ENCODE data around the gene EIF4G1.

Gene EIF4G1

GRCh38 chr3:184345317-184346144, 31.1 kb downstream of the EIF4G1 start:
- Histone ChIP-seq H3K4me2 (ENCODE audit: insufficient read depth, low read length, poor library complexity, severe bottlenecking) (no peak overlapping the region), H4K8ac (ENCODE audit: low read depth, low read length) (no peak overlapping the region), H3K23ac (ENCODE audit: low read depth, low read length, poor library complexity) (no peak overlapping the region), H3K9me3 (replicated peaks in 1 of 2; ENCODE audit: control insufficient read depth in 2 of 2, insufficient read depth in 1 of 2, low read depth in 1 of 2, low read length in 2 of 2) (no peaks in the 10 kb centered on the region), H3K79me1 (ENCODE audit: low read depth, low read length) (no peaks in the 10 kb centered on the region), H2AFZ (ENCODE audit: low read length) (no peak overlapping the region), H3K9ac (ENCODE audit: low read depth, low read length, poor library complexity) (no peak overlapping the region), H3K27ac (replicated peaks; ENCODE audit: low read length) (peak overlapping the region; percentile 66), H3K27me3 (ENCODE audit: control insufficient read depth in 3 of 3, insufficient read depth in 3 of 3, low read depth in 1 of 3, low read length in 3 of 3) (no peaks in the 10 kb centered on the region), H3K4me3 (ENCODE audit: low read length in 2 of 2) (no peak overlapping the region), H3K18ac (ENCODE audit: low read length) (peak overlapping the region; percentile 41), H3K36me3 (replicated peaks in 1 of 2; ENCODE audit: control insufficient read depth in 2 of 2, insufficient read depth in 2 of 2, low read length in 2 of 2) (peaks cover 36 to 65% of the 10 kb centered on the region in 2 donors), H3K4me1 (ENCODE audit: control insufficient read depth in 2 of 2, insufficient read depth in 1 of 2, low read depth in 1 of 2, low read length in 2 of 2) (peaks cover 7 to 9% of the 10 kb centered on the region in 2 donors), H2AK5ac (ENCODE audit: low read depth, low read length) (no peak overlapping the region), H2BK5ac (ENCODE audit: low read length) (no peak overlapping the region), H2BK12ac (ENCODE audit: low read length) (no peak overlapping the region), H4K91ac (ENCODE audit: low read depth, low read length, poor library complexity) (no peak overlapping the region), H2BK120ac (ENCODE audit: low read depth, low read length) (no peak overlapping the region), H2BK15ac (ENCODE audit: low read length) (no peak overlapping the region), H3K14ac (ENCODE audit: low read length) (no peak overlapping the region), H3K4ac (ENCODE audit: low read length) (no peak overlapping the region)
- WGBS, 2 donors (ENCODE audit: extremely low coverage in 2 of 2, insufficient read length in 2 of 2, insufficient replicate concordance in 1 of 2): no CpG with 5 or more reads among the region's 14 CpGs
- peak; percentile 52 for DNase-seq (ENCODE audit: low spot score)

DNA sequence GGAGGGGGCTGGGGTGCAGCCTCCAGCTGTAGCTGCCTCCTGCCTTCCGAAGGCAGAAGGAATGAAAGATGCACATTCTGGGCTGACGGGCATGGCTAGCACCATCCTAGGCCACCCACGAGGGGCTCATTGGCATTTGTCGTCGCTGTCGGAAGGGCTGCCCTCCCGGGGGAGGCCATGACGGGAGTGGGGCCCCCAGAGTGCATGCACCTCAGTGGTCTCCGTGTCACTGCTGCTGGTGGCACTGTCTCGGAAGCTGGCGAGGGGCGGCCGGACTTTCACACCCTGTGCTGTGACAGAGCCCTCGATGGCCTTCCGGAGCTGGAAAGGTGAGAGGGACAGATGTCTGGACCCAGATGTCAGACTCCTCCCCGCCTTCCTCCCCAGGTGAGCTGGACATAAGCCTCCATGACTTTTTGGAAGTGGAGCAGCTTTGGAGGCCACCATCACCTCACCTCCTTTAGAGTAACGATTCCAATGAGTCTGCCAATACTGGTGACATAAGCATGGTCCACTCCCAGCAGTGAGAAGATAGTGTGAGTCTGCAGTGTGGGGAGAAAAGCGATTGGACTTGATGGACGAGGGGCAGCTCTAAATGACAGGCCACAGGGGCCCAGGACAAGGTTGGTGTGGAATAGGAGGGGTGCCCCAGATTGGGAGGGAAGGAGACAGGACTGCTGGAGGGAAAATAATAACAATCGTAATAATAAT, 32.2 kb downstream of the EIF4G1 start:
- no CpG with 5 or more reads among the region's 20 CpGs for WGBS, 2 donors (ENCODE audit: extremely low coverage in 2 of 2, insufficient read length in 2 of 2, insufficient replicate concordance in 1 of 2)
- Histone ChIP-seq H3K23ac (ENCODE audit: low read depth, low read length, poor library complexity) (peak overlapping the region; percentile 26), H3K18ac (ENCODE audit: low read length) (no peak overlapping the region), H3K36me3 (replicated peaks in 1 of 2; ENCODE audit: control insufficient read depth in 2 of 2, insufficient read depth in 2 of 2, low read length in 2 of 2) (peaks cover 35 to 75% of the 10 kb centered on the region in 2 donors), H3K9me3 (replicated peaks in 1 of 2; ENCODE audit: control insufficient read depth in 2 of 2, insufficient read depth in 1 of 2, low read depth in 1 of 2, low read length in 2 of 2) (no peaks in the 10 kb centered on the region), H3K4me2 (ENCODE audit: insufficient read depth, low read length, poor library complexity, severe bottlenecking) (no peak overlapping the region), H3K27ac (replicated peaks; ENCODE audit: low read length) (no peak overlapping the region), H2BK12ac (ENCODE audit: low read length) (no peak overlapping the region), H2BK15ac (ENCODE audit: low read length) (no peak overlapping the region), H3K4ac (ENCODE audit: low read length) (no peak overlapping the region), H2AFZ (ENCODE audit: low read length) (no peak overlapping the region), H3K4me1 (ENCODE audit: control insufficient read depth in 2 of 2, insufficient read depth in 1 of 2, low read depth in 1 of 2, low read length in 2 of 2) (peaks cover 10 to 11% of the 10 kb centered on the region in 2 donors), H3K79me1 (ENCODE audit: low read depth, low read length) (no peaks in the 10 kb centered on the region), H4K8ac (ENCODE audit: low read depth, low read length) (no peak overlapping the region), H2AK5ac (ENCODE audit: low read depth, low read length) (no peak overlapping the region), H4K91ac (ENCODE audit: low read depth, low read length, poor library complexity) (no peak overlapping the region), H2BK120ac (ENCODE audit: low read depth, low read length) (no peak overlapping the region), H2BK5ac (ENCODE audit: low read length) (no peak overlapping the region), H3K9ac (ENCODE audit: low read depth, low read length, poor library complexity) (no peak overlapping the region), H3K4me3 (ENCODE audit: low read length in 2 of 2) (no peak overlapping the region), H3K14ac (ENCODE audit: low read length) (no peak overlapping the region), H3K27me3 (ENCODE audit: control insufficient read depth in 3 of 3, insufficient read depth in 3 of 3, low read depth in 1 of 3, low read length in 3 of 3) (no peaks in the 10 kb centered on the region)
- no peak for DNase-seq (ENCODE audit: low spot score)

DNA sequence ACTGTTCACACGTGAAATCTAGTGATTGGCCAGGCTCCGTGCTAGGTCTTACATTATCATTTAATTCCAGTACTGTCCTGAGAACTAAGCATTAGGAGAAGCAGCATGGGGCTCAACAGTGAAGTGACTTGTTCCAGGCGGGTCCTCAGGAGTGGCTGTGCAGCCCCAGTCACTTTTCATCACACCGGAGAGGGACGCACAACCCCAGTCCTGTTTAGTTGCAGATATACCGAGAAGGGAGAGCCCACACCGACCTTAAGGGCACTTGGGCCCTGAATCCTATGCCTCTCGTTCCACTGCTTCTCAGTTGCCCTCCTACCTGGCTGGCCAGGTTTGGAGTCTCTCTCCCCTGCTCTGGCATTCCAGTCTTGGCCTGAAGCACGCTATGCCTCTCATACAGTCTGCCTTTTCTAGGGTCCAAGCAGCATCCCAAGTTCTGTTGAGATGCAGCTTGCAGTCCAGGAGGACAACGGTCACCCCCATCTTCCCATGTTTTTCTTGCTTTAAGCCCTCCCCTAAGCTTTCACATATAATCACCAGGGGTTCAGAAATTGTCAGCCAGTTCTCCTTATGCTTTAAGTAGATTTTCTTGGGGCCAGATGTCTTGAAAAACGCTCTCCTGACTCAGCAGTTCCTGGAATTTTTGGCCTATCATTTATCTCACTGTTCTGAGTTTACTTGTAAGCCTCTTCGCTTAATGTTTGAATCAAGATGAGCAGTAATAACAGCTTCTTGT, 33.1 kb downstream of the EIF4G1 start:
- WGBS, 2 donors (ENCODE audit: extremely low coverage in 2 of 2, insufficient read length in 2 of 2, insufficient replicate concordance in 1 of 2): no CpG with 5 or more reads among the region's 12 CpGs
- Histone ChIP-seq H2BK15ac (ENCODE audit: low read length) (no peak overlapping the region), H2BK12ac (ENCODE audit: low read length) (no peak overlapping the region), H3K4me1 (ENCODE audit: control insufficient read depth in 2 of 2, insufficient read depth in 1 of 2, low read depth in 1 of 2, low read length in 2 of 2) (peaks cover 13 to 14% of the 10 kb centered on the region in 2 donors), H3K36me3 (replicated peaks in 1 of 2; ENCODE audit: control insufficient read depth in 2 of 2, insufficient read depth in 2 of 2, low read length in 2 of 2) (peaks cover 38 to 76% of the 10 kb centered on the region in 2 donors), H2BK120ac (ENCODE audit: low read depth, low read length) (no peak overlapping the region), H3K4me3 (ENCODE audit: low read length in 2 of 2) (no peak overlapping the region), H3K14ac (ENCODE audit: low read length) (no peak overlapping the region), H3K79me1 (ENCODE audit: low read depth, low read length) (no peaks in the 10 kb centered on the region), H4K8ac (ENCODE audit: low read depth, low read length) (no peak overlapping the region), H3K23ac (ENCODE audit: low read depth, low read length, poor library complexity) (no peak overlapping the region), H3K9ac (ENCODE audit: low read depth, low read length, poor library complexity) (peak overlapping the region; percentile 73), H2AK5ac (ENCODE audit: low read depth, low read length) (no peak overlapping the region), H3K18ac (ENCODE audit: low read length) (no peak overlapping the region), H3K27ac (replicated peaks; ENCODE audit: low read length) (no peak overlapping the region), H3K27me3 (ENCODE audit: control insufficient read depth in 3 of 3, insufficient read depth in 3 of 3, low read depth in 1 of 3, low read length in 3 of 3) (no peaks in the 10 kb centered on the region), H3K4ac (ENCODE audit: low read length) (no peak overlapping the region), H3K9me3 (replicated peaks in 1 of 2; ENCODE audit: control insufficient read depth in 2 of 2, insufficient read depth in 1 of 2, low read depth in 1 of 2, low read length in 2 of 2) (no peaks in the 10 kb centered on the region), H2AFZ (ENCODE audit: low read length) (no peak overlapping the region), H3K4me2 (ENCODE audit: insufficient read depth, low read length, poor library complexity, severe bottlenecking) (no peak overlapping the region), H4K91ac (ENCODE audit: low read depth, low read length, poor library complexity) (no peak overlapping the region), H2BK5ac (ENCODE audit: low read length) (no peak overlapping the region)
- no peak for DNase-seq (ENCODE audit: low spot score)

DNA sequence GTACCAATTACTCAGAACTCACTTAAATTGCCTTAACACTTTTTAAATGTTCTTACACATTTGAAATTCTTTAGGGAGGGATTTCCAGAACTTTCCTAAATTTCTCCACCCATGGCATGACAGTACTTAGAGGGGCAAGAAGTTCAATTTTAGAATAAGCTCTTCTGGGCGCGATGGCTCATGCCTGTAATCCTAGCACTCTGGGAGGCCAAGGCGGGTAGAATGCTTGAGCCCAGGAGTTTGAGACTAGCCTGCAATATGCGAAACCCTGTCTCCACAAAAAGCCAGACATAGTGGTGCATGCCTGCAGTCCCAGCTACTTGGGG, 33.6 kb downstream of the EIF4G1 start:
- no peak overlapping the region for H3K14ac ChIP-seq (ENCODE audit: low read length)
- no peak overlapping the region for H2BK5ac ChIP-seq (ENCODE audit: low read length)
- H2AK5ac ChIP-seq (ENCODE audit: low read depth, low read length): no peak overlapping the region
- H3K79me1 ChIP-seq (ENCODE audit: low read depth, low read length): no peaks in the 10 kb centered on the region
- no peak overlapping the region for H4K8ac ChIP-seq (ENCODE audit: low read depth, low read length)
- no peak overlapping the region for H3K4ac ChIP-seq (ENCODE audit: low read length)
- no peaks in the 10 kb centered on the region for H3K9me3 ChIP-seq (replicated peaks in 1 of 2; ENCODE audit: control insufficient read depth in 2 of 2, insufficient read depth in 1 of 2, low read depth in 1 of 2, low read length in 2 of 2)
- WGBS, 2 donors (ENCODE audit: extremely low coverage in 2 of 2, insufficient read length in 2 of 2, insufficient replicate concordance in 1 of 2): no CpG with 5 or more reads among the region's 4 CpGs
- no peak overlapping the region for H2AFZ ChIP-seq (ENCODE audit: low read length)
- no peak overlapping the region for H2BK15ac ChIP-seq (ENCODE audit: low read length)
- no peak overlapping the region for H4K91ac ChIP-seq (ENCODE audit: low read depth, low read length, poor library complexity)
- H3K4me2 ChIP-seq (ENCODE audit: insufficient read depth, low read length, poor library complexity, severe bottlenecking): no peak overlapping the region
- H3K23ac ChIP-seq (ENCODE audit: low read depth, low read length, poor library complexity): no peak overlapping the region
- H3K4me1 ChIP-seq (ENCODE audit: control insufficient read depth in 2 of 2, insufficient read depth in 1 of 2, low read depth in 1 of 2, low read length in 2 of 2): peaks cover 13 to 14% of the 10 kb centered on the region in 2 donors
- peaks cover 39 to 76% of the 10 kb centered on the region in 2 donors for H3K36me3 ChIP-seq (replicated peaks in 1 of 2; ENCODE audit: control insufficient read depth in 2 of 2, insufficient read depth in 2 of 2, low read length in 2 of 2)
- H3K18ac ChIP-seq (ENCODE audit: low read length): no peak overlapping the region
- no peak overlapping the region for H3K27ac ChIP-seq (replicated peaks; ENCODE audit: low read length)
- H3K27me3 ChIP-seq (ENCODE audit: control insufficient read depth in 3 of 3, insufficient read depth in 3 of 3, low read depth in 1 of 3, low read length in 3 of 3): no peaks in the 10 kb centered on the region
- no peak overlapping the region for H2BK120ac ChIP-seq (ENCODE audit: low read depth, low read length)
- H3K4me3 ChIP-seq (ENCODE audit: low read length in 2 of 2): no peak overlapping the region
- H2BK12ac ChIP-seq (ENCODE audit: low read length): no peak overlapping the region
- H3K9ac ChIP-seq (ENCODE audit: low read depth, low read length, poor library complexity): no peak overlapping the region
- no peak for DNase-seq (ENCODE audit: low spot score)
